MCF 10A (cell line): Measurements from ENCODE around the gene CAPZB. TPM values are rescaled to one million over a fixed set of nuclear protein-coding genes. Genes with fewer than 3 reads are reported as not detected.

Experiments
- BruUV-seq: library from RNA; stranded (reverse); fragments of 400-500 nt; replicated peaks from 2 replicates; lab custom pipeline; 2021; lab: Mats Ljungman, UMichigan
- CTCF ChIA-PET: fragments of 300-600 bp; sonication (Branson Sonifier 250); formaldehyde crosslinking; extraction: SDS; loops from one replicate; lab custom pipeline; 2021; ENCODE audit warnings: antibody characterized with exemption, inconsistent platforms; lab: Yijun Ruan, JAX
- POLR2A ChIA-PET: fragments of 300-600, 350-650 bp; sonication (Branson Sonifier 250); formaldehyde crosslinking; extraction: SDS; loops from one replicate; lab custom pipeline; 2020; ENCODE audit warnings: antibody characterized with exemption, inconsistent platforms; lab: Yijun Ruan, JAX
- DNase-seq: peaks from one replicate; pipeline ENCODE4 v3.0.0-alpha.2; 2018; ENCODE audit not compliant: unreplicated experiment
- H3K27ac Mint-ChIP-seq: one replicate; pipeline ENCODE4 v1.8.0; 2022; ENCODE audit warnings: mild to moderate bottlenecking, low read depth, mixed read lengths; ENCODE audit not compliant: unreplicated experiment
- H3K27me3 Mint-ChIP-seq: one replicate; pipeline ENCODE4 v1.8.0; 2022; ENCODE audit warnings: mixed read lengths; ENCODE audit not compliant: insufficient read depth, unreplicated experiment
- H3K36me3 Mint-ChIP-seq: one replicate; pipeline ENCODE4 v1.8.0; 2022; ENCODE audit warnings: mild to moderate bottlenecking, moderate library complexity, mixed read lengths; ENCODE audit not compliant: insufficient read depth, unreplicated experiment
- H3K4me1 Mint-ChIP-seq: one replicate; pipeline ENCODE4 v1.8.0; 2022; ENCODE audit warnings: mixed read lengths; ENCODE audit not compliant: insufficient read depth, unreplicated experiment
- H3K4me3 Mint-ChIP-seq: one replicate; pipeline ENCODE4 v1.8.0; 2022; ENCODE audit warnings: mild to moderate bottlenecking, moderate library complexity, mixed read lengths; ENCODE audit not compliant: unreplicated experiment
- H3K9me3 Mint-ChIP-seq: one replicate; pipeline ENCODE4 v1.8.0; 2022; ENCODE audit warnings: mixed read lengths; ENCODE audit not compliant: unreplicated experiment
- CTCF ChIP-seq: fragments of 200-600 bp; IDR thresholded peaks from one replicate; pipeline ENCODE4 v1.8.0; 2022; ENCODE audit warnings: antibody characterized with exemption, mild to moderate bottlenecking; ENCODE audit not compliant: unreplicated experiment
- intact Hi-C: fragments of 100-400 bp; cut with micrococcal nuclease; formaldehyde crosslinking; loops from 2 replicates; pipeline ENCODE4 v1.14.1; 2022
- total RNA-seq: library from RNA; stranded (reverse); gene quantifications from 2 replicates; pipeline ENCODE4 v1.2.3, GENCODE V29; 2022

The CAPZB gene
- total RNA-seq, 1 experiment from 2014 or later: 252 TPM

DNA sequence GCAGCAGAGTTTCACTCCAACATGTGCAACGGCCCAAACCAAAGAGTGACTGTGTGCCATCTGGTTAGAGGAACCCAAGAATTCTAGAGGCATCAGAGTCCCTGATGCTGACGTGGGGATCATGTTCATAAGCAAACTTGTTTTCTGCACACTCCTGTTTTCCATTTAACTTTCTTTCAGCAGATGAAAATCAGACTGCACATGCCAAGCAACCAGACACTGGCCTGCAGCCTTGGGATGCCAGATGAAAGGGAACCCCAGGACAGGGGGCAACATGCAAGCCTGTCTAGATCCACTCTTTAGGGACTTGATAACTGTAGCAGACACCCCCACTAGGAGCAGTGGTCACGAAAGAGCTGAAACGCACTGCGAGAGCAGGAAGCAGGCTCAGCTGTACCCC lies 116.4 kb downstream of the CAPZB start:
- H3K36me3 Mint-ChIP-seq: peaks cover 19% of the 10 kb centered on the region
- no peaks in the 10 kb centered on the region for H3K9me3 Mint-ChIP-seq
- no peak overlapping the region for H3K4me3 Mint-ChIP-seq
- ChIA-PET POLR2A (no interaction called here), CTCF (interaction anchor here (0.6 kb wide), 1 partner anchor 24 kb away, joined by 3 read pairs; no protein-coding TSS in a partner anchor)
- no peak for DNase-seq
- no peaks in the 10 kb centered on the region for H3K27me3 Mint-ChIP-seq
- no peak for TF ChIP-seq CTCF
- no peak overlapping the region for H3K27ac Mint-ChIP-seq
- H3K4me1 Mint-ChIP-seq: no peaks in the 10 kb centered on the region
- BruUV-seq: no TSS peak
- intact Hi-C loops: no loop called here

DNA sequence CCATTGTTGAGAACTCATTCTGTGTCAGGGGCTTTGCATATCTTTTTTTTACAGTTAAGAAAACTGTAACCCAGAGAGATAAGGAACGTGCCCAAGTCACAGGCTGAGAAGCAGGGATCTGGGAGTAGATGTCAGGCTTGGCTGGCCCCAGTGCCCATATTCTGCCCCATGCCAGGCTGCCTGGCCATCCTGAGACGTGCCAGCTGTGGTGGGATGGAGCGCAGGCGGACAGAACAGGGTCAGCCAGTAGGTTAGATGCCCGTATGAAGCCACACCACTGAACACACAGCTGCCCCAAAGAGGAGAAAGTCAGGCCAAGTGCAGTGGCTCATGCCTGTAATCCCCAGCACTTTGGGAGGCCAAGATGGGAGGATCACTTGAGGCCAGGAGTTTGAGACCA lies 117.3 kb downstream of the CAPZB start:
- DNase-seq: no peak
- Mint-ChIP-seq H3K4me3 (no peak overlapping the region), H3K27ac (no peak overlapping the region), H3K4me1 (no peaks in the 10 kb centered on the region), H3K9me3 (no peaks in the 10 kb centered on the region), H3K27me3 (no peaks in the 10 kb centered on the region), H3K36me3 (peaks cover 19% of the 10 kb centered on the region)
- ChIA-PET CTCF (no interaction called here), POLR2A (interaction anchor here (0.7 kb wide), 1 partner anchor 12 kb away, joined by 4 read pairs; no protein-coding TSS in a partner anchor)
- intact Hi-C loops: no loop called here
- TF ChIP-seq CTCF: no peak
- BruUV-seq: no TSS peak

DNA sequence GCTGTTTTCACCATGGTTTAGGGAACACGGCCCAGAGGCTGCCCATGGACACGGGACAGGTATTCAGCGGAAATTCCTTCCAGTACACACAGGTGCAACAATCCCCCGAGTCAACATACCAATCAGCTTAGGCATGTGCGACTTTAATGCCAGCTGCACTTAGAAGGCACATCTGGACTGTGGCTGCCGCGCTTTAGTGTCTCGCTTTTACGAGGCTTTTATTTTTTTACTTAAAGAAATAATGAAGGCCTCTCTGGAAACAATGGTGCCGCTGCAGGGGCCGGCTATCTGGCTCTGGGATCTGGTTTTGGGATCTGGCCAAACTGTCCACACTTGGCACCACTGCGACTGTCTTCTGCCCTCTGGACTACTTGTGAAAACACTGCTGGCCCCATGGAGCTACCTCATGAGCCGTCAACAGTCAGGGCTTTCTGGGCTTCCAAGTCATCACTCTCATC lies 117.7 kb downstream of the CAPZB start:
- no TSS peak for BruUV-seq
- no peaks in the 10 kb centered on the region for H3K4me1 Mint-ChIP-seq
- ChIA-PET CTCF (interaction anchor here (0.6 kb wide), 2 partner anchors 9 to 230 kb away, joined by 3 read pairs; no protein-coding TSS in a partner anchor), POLR2A (interaction anchor here (0.7 kb wide), 1 partner anchor 11 kb away, joined by 4 read pairs; no protein-coding TSS in a partner anchor)
- no peaks in the 10 kb centered on the region for H3K9me3 Mint-ChIP-seq
- H3K27me3 Mint-ChIP-seq: no peaks in the 10 kb centered on the region
- no peak for TF ChIP-seq CTCF
- H3K36me3 Mint-ChIP-seq: peaks cover 19% of the 10 kb centered on the region
- no peak for DNase-seq
- no peak overlapping the region for H3K4me3 Mint-ChIP-seq
- intact Hi-C loops: no loop called here
- no peak overlapping the region for H3K27ac Mint-ChIP-seq

DNA sequence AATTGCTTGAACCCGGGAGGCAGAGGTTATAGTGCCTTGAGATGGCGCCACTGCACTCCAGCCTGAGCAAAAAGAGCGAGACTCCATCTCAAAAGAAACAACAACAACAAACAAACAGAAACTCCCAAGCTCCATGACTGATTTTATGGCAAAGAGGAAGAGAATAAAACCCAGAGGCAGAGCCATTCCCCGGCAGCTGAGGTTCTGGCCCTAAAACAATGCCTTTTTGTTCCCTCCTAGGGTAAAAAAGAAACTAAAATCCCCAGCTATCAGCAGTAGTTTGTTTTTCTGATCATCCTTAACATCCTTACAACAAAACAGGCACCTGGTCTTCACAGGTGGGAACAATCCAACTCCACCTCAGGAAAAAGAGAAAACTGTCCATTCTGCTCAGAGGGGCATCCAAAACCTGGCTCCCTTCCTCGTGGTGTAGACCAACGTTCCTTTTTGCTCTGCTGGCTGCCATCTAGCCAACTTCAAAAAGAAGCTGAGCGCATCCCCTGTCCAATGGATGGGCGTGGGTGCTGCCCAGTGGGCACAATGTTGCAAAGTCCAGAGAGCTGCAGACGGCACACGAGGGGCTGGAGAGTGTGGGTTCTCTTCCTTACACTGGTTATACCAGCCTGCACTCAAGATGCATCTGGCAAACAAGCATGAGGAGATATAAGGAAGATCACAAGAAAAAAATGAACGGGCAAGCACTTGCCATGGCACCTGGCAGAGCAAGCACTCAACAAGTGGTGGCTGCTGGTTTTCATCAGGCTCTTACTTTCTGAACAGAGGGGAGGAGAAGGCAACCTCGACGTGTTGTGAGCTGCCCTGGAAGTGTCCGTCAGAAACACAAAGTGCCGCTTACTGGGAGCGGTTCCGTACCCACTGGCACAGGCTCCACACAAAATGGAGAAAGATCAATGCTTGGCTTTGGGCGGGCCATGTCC lies 118.5 kb downstream of the CAPZB start:
- CTCF ChIA-PET: interaction anchor here (0.6 kb wide), 2 partner anchors 8 to 231 kb away, joined by 3 read pairs; no protein-coding TSS in a partner anchor
- peaks cover 19% of the 10 kb centered on the region for H3K36me3 Mint-ChIP-seq
- no peak for TF ChIP-seq CTCF
- H3K9me3 Mint-ChIP-seq: no peaks in the 10 kb centered on the region
- POLR2A ChIA-PET: no interaction called here
- no TSS peak for BruUV-seq
- no peaks in the 10 kb centered on the region for H3K27me3 Mint-ChIP-seq
- no peak overlapping the region for H3K4me3 Mint-ChIP-seq
- no peak for DNase-seq
- no peak overlapping the region for H3K27ac Mint-ChIP-seq
- no peaks in the 10 kb centered on the region for H3K4me1 Mint-ChIP-seq
- intact Hi-C loops: no loop called here
